ENCODE data around the gene HIF1A. TPM values are rescaled to one million over a fixed set of nuclear protein-coding genes. Genes with fewer than 3 reads are reported as not detected.

Gene HIF1A
- total and polyA plus RNA-seq, 2 donors (not counting 3 experiments of a cell fraction or from before 2014, with no cell fraction given) = 58.3 to 179 TPM

DNA sequence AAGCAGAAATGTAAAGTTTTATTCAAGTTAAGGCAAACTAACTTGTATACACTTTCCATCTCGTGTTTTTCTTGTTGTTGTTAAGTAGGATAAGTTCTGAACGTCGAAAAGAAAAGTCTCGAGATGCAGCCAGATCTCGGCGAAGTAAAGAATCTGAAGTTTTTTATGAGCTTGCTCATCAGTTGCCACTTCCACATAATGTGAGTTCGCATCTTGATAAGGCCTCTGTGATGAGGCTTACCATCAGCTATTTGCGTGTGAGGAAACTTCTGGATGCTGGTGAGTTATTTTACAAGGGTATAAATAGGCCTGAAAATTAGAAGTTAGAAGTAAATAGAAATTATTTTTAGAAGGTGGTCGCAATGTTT, 25.0 kb downstream of the HIF1A start:
- Histone ChIP-seq H4K20me1 (replicated peaks; ENCODE audit: control insufficient read depth, extremely low read depth, insufficient read depth, low read length) (peaks cover 23% of the 10 kb centered on the region), H3K4me3 (replicated peaks in 1 of 3; ENCODE audit: insufficient read depth in 1 of 3, low read depth in 1 of 3, low read length in 3 of 3) (no peak overlapping the region), H2AFZ (ENCODE audit: low read depth, low read length) (no peak overlapping the region), H3K27me3 (ENCODE audit: control insufficient read depth in 2 of 2, insufficient read depth in 2 of 2, low read length in 2 of 2) (no peaks in the 10 kb centered on the region), H3K79me2 (ENCODE audit: control insufficient read depth, insufficient read depth, low read length) (peaks cover 87% of the 10 kb centered on the region), H3K36me3 (ENCODE audit: control insufficient read depth in 2 of 2, extremely low read depth in 1 of 2, insufficient read depth in 2 of 2, low read length in 2 of 2) (peaks cover 5 to 35% of the 10 kb centered on the region in 2 experiments), H3K4me2 (ENCODE audit: insufficient read depth, low read length) (peak overlapping the region; percentile 45), H3K9ac (replicated peaks; ENCODE audit: extremely low read depth, insufficient read depth, low read length) (no peak overlapping the region), H3K27ac (ENCODE audit: insufficient read depth, low read depth, low read length) (no peak overlapping the region), H3K9me1 (replicated peaks; ENCODE audit: control insufficient read depth, extremely low read depth, insufficient read depth, low read length) (no peaks in the 10 kb centered on the region), H3K4me1 (ENCODE audit: control insufficient read depth, extremely low read depth, insufficient read depth, low read length) (peaks cover 17% of the 10 kb centered on the region), H3K9me3 (replicated peaks; ENCODE audit: control insufficient read depth, insufficient read depth, low read length) (no peaks in the 10 kb centered on the region)
- BruUV-seq (replicated peaks) = no TSS peak
- intact Hi-C loops (cut with micrococcal nuclease) = no loop called here
- TF ChIP-seq POLR2A (IDR thresholded peaks at IDR 0.05; ENCODE audit: low read depth, low read length) = no peak
- TF ChIP-seq FOS (IDR thresholded peaks at IDR 0.05; ENCODE audit: borderline replicate concordance, insufficient read depth, low read length) = no peak
- no peak for TF ChIP-seq POLR2AphosphoS5 (IDR thresholded peaks at IDR 0.05; ENCODE audit: insufficient read depth, low read depth, low read length)
- TF ChIP-seq MAX (IDR thresholded peaks at IDR 0.05; ENCODE audit: insufficient read depth, insufficient read length) = no peak
- no peak for TF ChIP-seq JUN (IDR thresholded peaks at IDR 0.05; ENCODE audit: borderline replicate concordance, insufficient read depth, insufficient read length, low read depth)
- TF ChIP-seq CTCF (IDR thresholded peaks at IDR 0.05; ENCODE audit: extremely low read depth in 1 of 2, insufficient read depth in 1 of 2, low read depth in 1 of 2, low read length in 2 of 2) = no peak
- no peak for TF ChIP-seq MYC (IDR thresholded peaks at IDR 0.05; ENCODE audit: low read depth, low read length)
- TF ChIP-seq EZH2 (IDR thresholded peaks at IDR 0.05; ENCODE audit: borderline replicate concordance, low read depth, low read length, severe bottlenecking) = no peak
- TF ChIP-seq GATA2 (IDR thresholded peaks at IDR 0.05; ENCODE audit: insufficient read depth, insufficient read length, low read depth, low read length) = no peak
- POLR2A ChIA-PET = no interaction called here
- CTCF ChIA-PET = interaction anchor here (0.6 to 3.2 kb wide), 13 partner anchors 9 to 247 kb away, joined by 3 to 17 read pairs (median 4); no protein-coding TSS in a partner anchor
- FAIRE-seq = no peak
- DNase-seq (ENCODE audit: low read depth, low spot score) = no peak
- dilution Hi-C loops (cut with MboI; ENCODE audit: extremely low pct_ligation_motif_present, low sequenced_read_pairs) = no loop called here
